Upper lobe of right lung (tissue), 1 donor: ENCODE measurements around the gene UBL4B. TPM values are rescaled to one million over a fixed set of nuclear protein-coding genes. Genes with fewer than 3 reads are reported as not detected.

ENCODE experiments used
- ATAC-seq: fragments of 200-7000 bp; cut with Tn5 transposase; one replicate; pipeline ENCODE4 v1.9.1; 2020; ENCODE audit warnings: mild to moderate bottlenecking, moderate library complexity
- DNase-seq: peaks from one replicate; pipeline ENCODE4 v3.0.0-alpha.2; 2020
- H3K27ac ChIP-seq: fragments of 200-600 bp; one replicate; pipeline ENCODE4 v1.8.0; 2022
- H3K27me3 ChIP-seq: fragments of 200-600 bp; one replicate; pipeline ENCODE4 v1.8.0; 2022; ENCODE audit warnings: mild to moderate bottlenecking
- H3K36me3 ChIP-seq: fragments of 200-600 bp; one replicate; pipeline ENCODE4 v1.8.0; 2022
- H3K4me1 ChIP-seq: fragments of 200-600 bp; one replicate; pipeline ENCODE4 v1.8.0; 2022
- H3K4me3 ChIP-seq: fragments of 200-600 bp; one replicate; pipeline ENCODE4 v1.8.0; 2022; ENCODE audit warnings: mild to moderate bottlenecking
- H3K9me3 ChIP-seq: fragments of 200-600 bp; one replicate; pipeline ENCODE4 v1.8.0; 2022
- intact Hi-C: fragments of 100-400 bp; cut with DNase I; formaldehyde crosslinking; loops from one replicate; pipeline ENCODE4 v1.11.0; 2022
- total RNA-seq: library from RNA; stranded (reverse); fragmentation: NEBNext Ultra II Directional; extraction: Animal tissue kit (Norgen Biotek cat#: 25700); gene quantifications from one replicate; pipeline ENCODE4 v1.2.1, GENCODE V29; 2021
- TF ChIP-seq, protein P1 (sequence below): fragments of 200-600 bp; IDR thresholded peaks from one replicate; pipeline ENCODE4 v1.8.0; 2022; ENCODE audit warnings: antibody characterized with exemption
- donor health status: DM: no; HTN: yes; CAD: no; lungs with severe emphysema.

UBL4B gene
- total RNA-seq, 1 donor from 2014 or later = not detected

DNA sequence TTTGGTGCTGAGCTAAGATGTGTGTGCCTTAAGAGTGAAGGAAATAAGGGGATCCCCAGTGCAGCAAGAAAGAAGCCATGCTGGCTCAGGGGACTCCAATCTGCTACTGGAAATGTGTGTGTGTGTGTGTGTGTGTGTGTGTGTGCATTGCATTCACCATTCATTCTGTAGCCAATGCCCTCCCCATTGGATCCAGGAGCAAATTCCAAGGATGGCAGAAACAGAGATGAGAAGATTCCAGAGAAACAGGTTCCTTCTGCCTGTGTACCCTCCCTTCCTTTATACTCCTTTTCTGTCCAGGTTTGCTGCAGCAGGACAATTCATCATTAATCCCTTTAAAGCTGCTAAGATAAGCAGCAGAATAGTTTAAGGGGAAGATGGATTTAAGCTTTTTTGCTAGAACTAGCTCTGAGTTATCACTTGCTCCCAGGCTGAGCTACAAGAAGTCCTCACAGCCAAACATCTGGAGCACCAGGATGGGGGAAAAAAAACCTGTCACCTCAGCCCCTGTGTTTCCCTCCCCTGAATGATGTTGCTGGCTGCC, 41.2 kb downstream of the UBL4B start:
- H3K36me3 ChIP-seq = no peaks in the 10 kb centered on the region
- H3K27ac ChIP-seq = no peak overlapping the region
- DNase-seq (no peak), ATAC-seq (no peak)
- H3K4me1 ChIP-seq = no peaks in the 10 kb centered on the region
- TF ChIP-seq, protein P1, sequence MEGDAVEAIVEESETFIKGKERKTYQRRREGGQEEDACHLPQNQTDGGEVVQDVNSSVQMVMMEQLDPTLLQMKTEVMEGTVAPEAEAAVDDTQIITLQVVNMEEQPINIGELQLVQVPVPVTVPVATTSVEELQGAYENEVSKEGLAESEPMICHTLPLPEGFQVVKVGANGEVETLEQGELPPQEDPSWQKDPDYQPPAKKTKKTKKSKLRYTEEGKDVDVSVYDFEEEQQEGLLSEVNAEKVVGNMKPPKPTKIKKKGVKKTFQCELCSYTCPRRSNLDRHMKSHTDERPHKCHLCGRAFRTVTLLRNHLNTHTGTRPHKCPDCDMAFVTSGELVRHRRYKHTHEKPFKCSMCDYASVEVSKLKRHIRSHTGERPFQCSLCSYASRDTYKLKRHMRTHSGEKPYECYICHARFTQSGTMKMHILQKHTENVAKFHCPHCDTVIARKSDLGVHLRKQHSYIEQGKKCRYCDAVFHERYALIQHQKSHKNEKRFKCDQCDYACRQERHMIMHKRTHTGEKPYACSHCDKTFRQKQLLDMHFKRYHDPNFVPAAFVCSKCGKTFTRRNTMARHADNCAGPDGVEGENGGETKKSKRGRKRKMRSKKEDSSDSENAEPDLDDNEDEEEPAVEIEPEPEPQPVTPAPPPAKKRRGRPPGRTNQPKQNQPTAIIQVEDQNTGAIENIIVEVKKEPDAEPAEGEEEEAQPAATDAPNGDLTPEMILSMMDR = no peak
- no peaks in the 10 kb centered on the region for H3K9me3 ChIP-seq
- no peak overlapping the region for H3K4me3 ChIP-seq
- intact Hi-C loops = no loop called here
- H3K27me3 ChIP-seq = peaks cover 68% of the 10 kb centered on the region

DNA sequence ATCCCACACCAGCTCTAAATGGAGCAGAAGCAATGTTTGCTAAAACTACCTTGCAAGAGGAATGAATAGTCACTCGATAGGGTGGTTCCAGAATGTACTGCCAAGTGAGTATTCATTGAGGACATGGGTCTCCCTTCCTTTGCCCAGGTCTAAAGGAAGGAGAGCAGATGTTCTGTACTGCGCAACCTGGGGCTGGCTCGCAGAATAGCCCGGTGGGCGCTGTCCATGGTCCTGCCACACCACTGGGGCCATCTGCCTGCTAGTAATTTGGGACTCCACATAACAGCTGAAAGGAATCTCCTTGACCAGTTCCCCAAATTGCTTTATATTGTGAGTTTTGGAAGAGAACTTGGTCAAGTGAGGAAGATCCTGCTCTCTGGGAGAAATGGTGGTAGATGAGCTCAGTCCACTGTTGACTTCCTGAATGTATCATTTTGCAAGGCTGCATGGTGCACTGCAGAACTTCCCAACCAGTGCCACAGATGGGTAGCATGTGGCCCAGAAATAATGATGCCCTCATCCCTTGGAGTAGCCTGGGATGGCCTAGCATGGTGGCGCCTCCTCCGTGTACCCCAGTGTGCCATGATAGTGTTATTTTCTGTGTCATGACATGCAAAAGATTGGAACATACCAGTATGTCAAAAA, 43.8 kb downstream of the UBL4B start:
- TF ChIP-seq, protein P1 = no peak
- intact Hi-C loops = no loop called here
- Histone ChIP-seq H3K4me1 (no peaks in the 10 kb centered on the region), H3K4me3 (no peak overlapping the region), H3K27ac (no peak overlapping the region), H3K9me3 (no peaks in the 10 kb centered on the region), H3K27me3 (peaks cover 48% of the 10 kb centered on the region), H3K36me3 (no peaks in the 10 kb centered on the region)
- ATAC-seq (peak; percentile 78), DNase-seq (peak; percentile 79)

- Histone ChIP-seq H3K36me3 (no peaks in the 10 kb centered on the region), H3K9me3 (no peaks in the 10 kb centered on the region), H3K4me3 (no peak overlapping the region), H3K4me1 (no peaks in the 10 kb centered on the region), H3K27ac (no peak overlapping the region), H3K27me3 (peaks cover 28% of the 10 kb centered on the region)
- DNase-seq (no peak), ATAC-seq (no peak)
- intact Hi-C loops = no loop called here
- TF ChIP-seq, protein P1 = no peak
These were observed 46.0 kb downstream of the UBL4B start for GRCh38 chr1:110158261-110158660.

DNA sequence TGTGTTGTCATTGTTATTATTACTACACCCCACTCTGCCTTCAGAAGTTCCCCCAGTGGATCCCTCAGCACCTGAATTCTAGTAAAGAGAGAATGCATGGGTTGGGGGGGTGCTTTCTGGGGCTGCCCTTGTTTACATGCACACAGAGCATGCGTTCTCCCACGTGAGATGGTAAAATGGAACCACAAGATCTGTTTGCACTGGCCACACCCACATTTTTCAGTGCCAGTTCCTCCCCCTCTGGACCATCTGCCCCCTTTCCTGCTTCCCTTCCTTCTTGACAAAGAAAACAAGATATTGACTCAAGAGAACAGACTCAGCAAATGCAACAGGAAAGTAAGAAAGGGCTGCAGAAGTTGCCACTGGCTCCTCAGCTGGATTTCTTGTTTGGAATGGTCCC, 46.9 kb downstream of the UBL4B start:
- TF ChIP-seq, protein P1 = no peak
- H3K4me3 ChIP-seq = no peak overlapping the region
- intact Hi-C loops = no loop called here

DNA sequence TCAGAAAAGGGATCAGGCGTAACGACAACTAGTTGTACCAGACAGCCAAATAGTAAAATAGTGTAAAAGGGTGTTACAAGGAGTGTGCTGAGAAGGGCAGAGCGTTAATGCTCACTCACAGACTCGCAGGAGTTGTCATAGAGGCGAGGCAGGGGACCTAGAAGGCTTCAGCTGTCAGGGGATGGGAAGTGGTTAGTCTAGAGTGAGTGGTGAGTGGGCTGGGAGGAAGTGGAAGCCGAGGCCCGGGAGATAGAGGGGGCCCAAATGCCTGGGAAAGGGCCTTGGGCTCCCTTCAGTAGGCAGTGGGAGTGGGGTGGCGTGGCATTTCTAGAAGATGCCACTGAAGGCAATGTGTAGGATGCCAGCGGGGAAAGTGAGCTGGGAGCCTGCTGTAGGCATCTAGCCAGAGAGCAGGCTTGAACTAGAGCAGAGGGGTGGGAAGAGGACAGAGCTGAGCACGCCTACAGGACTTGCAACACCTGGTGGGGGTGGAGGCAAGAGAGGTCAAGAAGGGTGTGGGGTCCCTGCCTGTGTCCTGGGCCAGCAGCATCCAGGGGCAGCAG, 48.4 kb downstream of the UBL4B start:
- no peak for ATAC-seq
- no peak overlapping the region for H3K27ac ChIP-seq
- H3K27me3 ChIP-seq = peaks cover 24% of the 10 kb centered on the region
- intact Hi-C loops = no loop called here
- H3K9me3 ChIP-seq = no peaks in the 10 kb centered on the region
- TF ChIP-seq, protein P1 = no peak
- H3K4me3 ChIP-seq = no peak overlapping the region
- no peaks in the 10 kb centered on the region for H3K36me3 ChIP-seq
- H3K4me1 ChIP-seq = no peaks in the 10 kb centered on the region
- DNase-seq = no peak

More for the DNA sequence above, 46.9 kb downstream of the UBL4B start:
- Histone ChIP-seq H3K27me3 (peaks cover 28% of the 10 kb centered on the region), H3K4me1 (no peaks in the 10 kb centered on the region), H3K9me3 (no peaks in the 10 kb centered on the region), H3K36me3 (no peaks in the 10 kb centered on the region), H3K27ac (no peak overlapping the region)
- ATAC-seq (no peak), DNase-seq (no peak)
